HepG2 (cell line): ENCODE data around the gene ISY1. TPM values are rescaled to one million over a fixed set of nuclear protein-coding genes. Genes with fewer than 3 reads are reported as not detected.

Source experiments
- ELF1 ChIP-seq: sonication (generic); formaldehyde crosslinking; IDR thresholded peaks from 2 replicates; pipeline ENCODE4 v1.4.0; 2020; ENCODE audit warnings: missing genetic modification reagents
- TCF7L2 ChIP-seq: IDR thresholded peaks from 2 replicates; pipeline ENCODE4 v1.6.1; 2011; ENCODE audit warnings: mild to moderate bottlenecking, low read depth, low read length, moderate library complexity
- ZBTB7B ChIP-seq: sonication (generic); formaldehyde crosslinking; IDR thresholded peaks from 2 replicates; pipeline ENCODE4 v1.4.0; 2020; ENCODE audit warnings: missing genetic modification reagents
- ZNF207 ChIP-seq: fragments of 450-650 bp; IDR thresholded peaks from 2 replicates; pipeline ENCODE4 v1.6.1; 2016; ENCODE audit warnings: antibody characterized with exemption, borderline replicate concordance
- ZNF672 ChIP-seq: sonication (generic); formaldehyde crosslinking; IDR thresholded peaks from 2 replicates; pipeline ENCODE4 v1.8.1; 2022; ENCODE audit warnings: missing genetic modification reagents
- ZNF788 ChIP-seq: sonication (generic); formaldehyde crosslinking; IDR thresholded peaks from 2 replicates; pipeline ENCODE4 v1.5.0; 2020; ENCODE audit warnings: mild to moderate bottlenecking, missing genetic modification reagents, borderline replicate concordance
- ZSCAN30 ChIP-seq: sonication (generic); formaldehyde crosslinking; IDR thresholded peaks from 2 replicates; pipeline ENCODE4 v1.5.0; 2020; ENCODE audit warnings: mild to moderate bottlenecking, missing genetic modification reagents
- polyA plus RNA-seq, 8 experiments: library from polyadenylated mRNA; depleted of rRNA in 3 of 8; stranded (reverse) in 7 of 8; unstranded in 1 of 8; fragments of >200 nt; fragmentation: Illumina TruSeq in 4 of 8; extraction: Trizol in 4 of 8; gene quantifications; 2 replicates each; pipeline versions ENCODE4 v1.2.1 to v1.2.3, GENCODE V29; 2011 to 2016; ENCODE audit warnings: low read depth in 4 of 8, missing spikeins in 1 of 8, mixed read lengths in 1 of 8; ENCODE audit not compliant: insufficient read depth in 1 of 8
- total RNA-seq, 5 experiments: library from RNA; depleted of rRNA; stranded (reverse); fragments of >200 nt; fragmentation: Illumina TruSeq; extraction: Trizol; gene quantifications; 2 replicates each; pipeline ENCODE4 v1.2.3, GENCODE V29; 2016; ENCODE audit warnings: low read depth in 1 of 5
- TF ChIP-seq, protein P1 (sequence below): sonication (generic); formaldehyde crosslinking; IDR thresholded peaks from 2 replicates; pipeline ENCODE4 v1.8.0; 2022; ENCODE audit warnings: mild to moderate bottlenecking, missing genetic modification reagents, moderate library complexity
- TF ChIP-seq, protein P2 (sequence below): sonication (generic); formaldehyde crosslinking; conservative IDR thresholded peaks from 2 replicates; pipeline ENCODE4 v1.4.0; 2020; ENCODE audit warnings: missing genetic modification reagents
- TF ChIP-seq, protein P3 (sequence below), 2 experiments: fragments of 450-650 bp in 1 of 2; sonication (generic) in 1 of 2; formaldehyde crosslinking in 1 of 2; IDR thresholded peaks; 2 replicates each; pipeline versions ENCODE4 v1.6.1 to v1.8.0; 2016 to 2022; ENCODE audit warnings: antibody characterized with exemption in 1 of 2, mild to moderate bottlenecking in 1 of 2, missing genetic modification reagents in 1 of 2
- TF ChIP-seq, protein P4 (sequence below): sonication (generic); formaldehyde crosslinking; IDR thresholded peaks from 2 replicates; pipeline ENCODE4 v1.4.0; 2020; ENCODE audit warnings: missing genetic modification reagents
- TF ChIP-seq, protein P5 (sequence below): sonication (generic); IDR thresholded peaks from 2 replicates; pipeline ENCODE4 v1.6.1; 2016; ENCODE audit warnings: low read depth, borderline replicate concordance

ISY1 gene
- total and polyA plus RNA-seq, 2 of the 13 experiments (the other 11 are each of a cell fraction or from before 2014, with no cell fraction given), result 21.0 to 39.1 TPM

DNA sequence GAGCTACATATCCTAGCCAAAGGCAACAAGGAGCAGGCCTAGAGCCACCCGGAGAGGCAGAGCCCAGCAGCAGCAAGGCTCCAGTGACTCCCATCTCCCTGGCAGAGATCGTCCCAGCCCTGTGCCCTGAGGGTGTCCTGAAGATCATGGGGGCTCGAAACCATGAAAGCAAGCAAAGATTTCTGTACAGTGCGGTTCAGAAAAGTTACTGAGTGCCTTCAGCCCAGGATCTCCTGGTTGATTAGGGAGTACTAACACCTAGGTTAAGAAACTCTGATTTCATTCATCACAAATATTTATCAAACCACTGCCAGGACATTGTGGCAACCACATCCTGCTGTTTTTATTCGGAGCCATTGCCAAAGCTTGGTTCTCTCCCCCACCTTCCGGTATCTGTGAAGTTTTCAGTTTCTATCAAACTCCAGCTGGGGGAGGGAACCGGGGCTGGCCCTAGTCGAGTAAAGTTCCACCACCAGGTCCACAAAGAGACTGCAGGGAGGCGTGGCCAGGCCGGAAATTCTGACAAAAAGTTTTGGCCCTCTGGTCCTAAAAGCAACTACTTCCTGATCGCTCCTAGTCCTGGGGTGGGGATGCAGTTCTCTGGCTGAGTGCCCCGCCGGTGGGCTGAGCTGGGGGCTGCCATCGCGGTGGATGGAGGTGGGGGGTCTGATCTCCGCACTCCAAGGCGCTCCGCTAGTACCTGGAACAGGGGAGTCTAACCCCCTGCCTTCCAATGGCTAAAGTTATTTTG lies 40.4 kb downstream of the ISY1 start (continued):
- TF ChIP-seq, protein P1, sequence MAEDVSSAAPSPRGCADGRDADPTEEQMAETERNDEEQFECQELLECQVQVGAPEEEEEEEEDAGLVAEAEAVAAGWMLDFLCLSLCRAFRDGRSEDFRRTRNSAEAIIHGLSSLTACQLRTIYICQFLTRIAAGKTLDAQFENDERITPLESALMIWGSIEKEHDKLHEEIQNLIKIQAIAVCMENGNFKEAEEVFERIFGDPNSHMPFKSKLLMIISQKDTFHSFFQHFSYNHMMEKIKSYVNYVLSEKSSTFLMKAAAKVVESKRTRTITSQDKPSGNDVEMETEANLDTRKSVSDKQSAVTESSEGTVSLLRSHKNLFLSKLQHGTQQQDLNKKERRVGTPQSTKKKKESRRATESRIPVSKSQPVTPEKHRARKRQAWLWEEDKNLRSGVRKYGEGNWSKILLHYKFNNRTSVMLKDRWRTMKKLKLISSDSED (CRISPR knock-in tag), result no peak
- TF ChIP-seq, protein P2, sequence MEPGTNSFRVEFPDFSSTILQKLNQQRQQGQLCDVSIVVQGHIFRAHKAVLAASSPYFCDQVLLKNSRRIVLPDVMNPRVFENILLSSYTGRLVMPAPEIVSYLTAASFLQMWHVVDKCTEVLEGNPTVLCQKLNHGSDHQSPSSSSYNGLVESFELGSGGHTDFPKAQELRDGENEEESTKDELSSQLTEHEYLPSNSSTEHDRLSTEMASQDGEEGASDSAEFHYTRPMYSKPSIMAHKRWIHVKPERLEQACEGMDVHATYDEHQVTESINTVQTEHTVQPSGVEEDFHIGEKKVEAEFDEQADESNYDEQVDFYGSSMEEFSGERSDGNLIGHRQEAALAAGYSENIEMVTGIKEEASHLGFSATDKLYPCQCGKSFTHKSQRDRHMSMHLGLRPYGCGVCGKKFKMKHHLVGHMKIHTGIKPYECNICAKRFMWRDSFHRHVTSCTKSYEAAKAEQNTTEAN (CRISPR knock-in tag), result peak; percentile 59; the same call in 1 of the 2 replicates
- TF ChIP-seq ZBTB7B (CRISPR knock-in tag) (peak; percentile 43; the same call in 1 of the 2 replicates), ZNF788 (CRISPR knock-in tag) (peak; percentile 59; the same call in 1 of the 2 replicates), ZSCAN30 (CRISPR knock-in tag) (peak; percentile 27; the same call in 1 of the 2 replicates), TCF7L2 (no peak), ZNF672 (CRISPR knock-in tag) (no peak), ELF1 (CRISPR knock-in tag) (peak; percentile 62), ZNF207 (no peak)
- TF ChIP-seq, protein P3, sequence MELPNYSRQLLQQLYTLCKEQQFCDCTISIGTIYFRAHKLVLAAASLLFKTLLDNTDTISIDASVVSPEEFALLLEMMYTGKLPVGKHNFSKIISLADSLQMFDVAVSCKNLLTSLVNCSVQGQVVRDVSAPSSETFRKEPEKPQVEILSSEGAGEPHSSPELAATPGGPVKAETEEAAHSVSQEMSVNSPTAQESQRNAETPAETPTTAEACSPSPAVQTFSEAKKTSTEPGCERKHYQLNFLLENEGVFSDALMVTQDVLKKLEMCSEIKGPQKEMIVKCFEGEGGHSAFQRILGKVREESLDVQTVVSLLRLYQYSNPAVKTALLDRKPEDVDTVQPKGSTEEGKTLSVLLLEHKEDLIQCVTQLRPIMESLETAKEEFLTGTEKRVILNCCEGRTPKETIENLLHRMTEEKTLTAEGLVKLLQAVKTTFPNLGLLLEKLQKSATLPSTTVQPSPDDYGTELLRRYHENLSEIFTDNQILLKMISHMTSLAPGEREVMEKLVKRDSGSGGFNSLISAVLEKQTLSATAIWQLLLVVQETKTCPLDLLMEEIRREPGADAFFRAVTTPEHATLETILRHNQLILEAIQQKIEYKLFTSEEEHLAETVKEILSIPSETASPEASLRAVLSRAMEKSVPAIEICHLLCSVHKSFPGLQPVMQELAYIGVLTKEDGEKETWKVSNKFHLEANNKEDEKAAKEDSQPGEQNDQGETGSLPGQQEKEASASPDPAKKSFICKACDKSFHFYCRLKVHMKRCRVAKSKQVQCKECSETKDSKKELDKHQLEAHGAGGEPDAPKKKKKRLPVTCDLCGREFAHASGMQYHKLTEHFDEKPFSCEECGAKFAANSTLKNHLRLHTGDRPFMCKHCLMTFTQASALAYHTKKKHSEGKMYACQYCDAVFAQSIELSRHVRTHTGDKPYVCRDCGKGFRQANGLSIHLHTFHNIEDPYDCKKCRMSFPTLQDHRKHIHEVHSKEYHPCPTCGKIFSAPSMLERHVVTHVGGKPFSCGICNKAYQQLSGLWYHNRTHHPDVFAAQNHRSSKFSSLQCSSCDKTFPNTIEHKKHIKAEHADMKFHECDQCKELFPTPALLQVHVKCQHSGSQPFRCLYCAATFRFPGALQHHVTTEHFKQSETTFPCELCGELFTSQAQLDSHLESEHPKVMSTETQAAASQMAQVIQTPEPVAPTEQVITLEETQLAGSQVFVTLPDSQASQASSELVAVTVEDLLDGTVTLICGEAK (IDR thresholded peaks at IDR 0.05), result no peak
- TF ChIP-seq, protein P3 (CRISPR knock-in tag; IDR thresholded peaks at IDR 0.05), result 0 out of 2 replicates have a peak, but pooled peaks have one; percentile 1
- TF ChIP-seq, protein P4, sequence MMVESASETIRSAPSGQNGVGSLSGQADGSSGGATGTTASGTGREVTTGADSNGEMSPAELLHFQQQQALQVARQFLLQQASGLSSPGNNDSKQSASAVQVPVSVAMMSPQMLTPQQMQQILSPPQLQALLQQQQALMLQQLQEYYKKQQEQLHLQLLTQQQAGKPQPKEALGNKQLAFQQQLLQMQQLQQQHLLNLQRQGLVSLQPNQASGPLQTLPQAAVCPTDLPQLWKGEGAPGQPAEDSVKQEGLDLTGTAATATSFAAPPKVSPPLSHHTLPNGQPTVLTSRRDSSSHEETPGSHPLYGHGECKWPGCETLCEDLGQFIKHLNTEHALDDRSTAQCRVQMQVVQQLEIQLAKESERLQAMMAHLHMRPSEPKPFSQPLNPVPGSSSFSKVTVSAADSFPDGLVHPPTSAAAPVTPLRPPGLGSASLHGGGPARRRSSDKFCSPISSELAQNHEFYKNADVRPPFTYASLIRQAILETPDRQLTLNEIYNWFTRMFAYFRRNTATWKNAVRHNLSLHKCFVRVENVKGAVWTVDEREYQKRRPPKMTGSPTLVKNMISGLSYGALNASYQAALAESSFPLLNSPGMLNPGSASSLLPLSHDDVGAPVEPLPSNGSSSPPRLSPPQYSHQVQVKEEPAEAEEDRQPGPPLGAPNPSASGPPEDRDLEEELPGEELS (CRISPR knock-in tag), result peak; percentile 75; the same call in 1 of the 2 replicates
- TF ChIP-seq, protein P5, sequence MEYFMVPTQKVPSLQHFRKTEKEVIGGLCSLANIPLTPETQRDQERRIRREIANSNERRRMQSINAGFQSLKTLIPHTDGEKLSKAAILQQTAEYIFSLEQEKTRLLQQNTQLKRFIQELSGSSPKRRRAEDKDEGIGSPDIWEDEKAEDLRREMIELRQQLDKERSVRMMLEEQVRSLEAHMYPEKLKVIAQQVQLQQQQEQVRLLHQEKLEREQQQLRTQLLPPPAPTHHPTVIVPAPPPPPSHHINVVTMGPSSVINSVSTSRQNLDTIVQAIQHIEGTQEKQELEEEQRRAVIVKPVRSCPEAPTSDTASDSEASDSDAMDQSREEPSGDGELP, result peak; percentile 76; the same call in 1 of the 2 replicates
